HepG2 (cell line): Measurements from ENCODE around the gene GDF9. TPM values are rescaled to one million over a fixed set of nuclear protein-coding genes. Genes with fewer than 3 reads are reported as not detected.
A peak's percentile ranks its signal among the peaks of the same experiment; 100 is the strongest.

ENCODE experiments used
- ARNTL ChIP-seq: sonication (generic); formaldehyde crosslinking; IDR thresholded peaks from 2 replicates; pipeline ENCODE4 v1.4.0; 2020; ENCODE audit warnings: mild to moderate bottlenecking, missing genetic modification reagents
- CENPT ChIP-seq: sonication (generic); formaldehyde crosslinking; IDR thresholded peaks from 2 replicates; pipeline ENCODE4 v1.8.0; 2022; ENCODE audit warnings: low read depth, mild to moderate bottlenecking, moderate library complexity, missing genetic modification reagents
- DNMT1 ChIP-seq: sonication (generic); formaldehyde crosslinking; IDR thresholded peaks from 2 replicates; pipeline ENCODE4 v1.5.1; 2020; ENCODE audit warnings: mild to moderate bottlenecking, missing genetic modification reagents
- FLYWCH1 ChIP-seq: sonication (generic); formaldehyde crosslinking; IDR thresholded peaks from 2 replicates; pipeline ENCODE4 v1.8.1; 2023; ENCODE audit warnings: mild to moderate bottlenecking, missing genetic modification reagents
- FOXP4 ChIP-seq: sonication (generic); formaldehyde crosslinking; IDR thresholded peaks from 2 replicates; pipeline ENCODE4 v1.4.0; 2020; ENCODE audit warnings: missing genetic modification reagents
- KLF16 ChIP-seq, 2 experiments: sonication (generic) in 1 of 2; formaldehyde crosslinking in 1 of 2; IDR thresholded peaks; 2 replicates each; pipeline versions ENCODE4 v1.6.1 to v1.8.0; 2016 to 2023; ENCODE audit warnings: missing genetic modification reagents in 2 of 2, missing compliant biosample characterization in 1 of 2
- MXD3 ChIP-seq: IDR thresholded peaks from 2 replicates; pipeline ENCODE4 v1.6.1; 2016; ENCODE audit warnings: mild to moderate bottlenecking, missing biosample characterization, missing genetic modification reagents
- MXI1 ChIP-seq: IDR thresholded peaks from 3 replicates; pipeline ENCODE4 v1.6.1; 2012; ENCODE audit warnings: low read depth, low read length, inconsistent platforms, borderline replicate concordance
- PLSCR1 ChIP-seq: sonication (generic); formaldehyde crosslinking; IDR thresholded peaks from 2 replicates; pipeline ENCODE4 v1.5.0; 2020; ENCODE audit warnings: missing genetic modification reagents, mild to moderate bottlenecking, borderline replicate concordance
- SPEN ChIP-seq: sonication (generic); formaldehyde crosslinking; IDR thresholded peaks from 2 replicates; pipeline ENCODE4 v1.5.1; 2020; ENCODE audit warnings: low read depth, mild to moderate bottlenecking, missing genetic modification reagents
- TP53 ChIP-seq: sonication (generic); formaldehyde crosslinking; conservative IDR thresholded peaks from 2 replicates; pipeline ENCODE4 v1.4.0; 2020; ENCODE audit warnings: missing genetic modification reagents
- YY1 ChIP-seq: IDR thresholded peaks from 2 replicates; pipeline ENCODE4 v1.6.1; 2011; ENCODE audit warnings: low read length, low read depth, moderate library complexity, mild to moderate bottlenecking; ENCODE audit not compliant: insufficient read depth, insufficient replicate concordance
- ZBTB34 ChIP-seq: sonication (generic); formaldehyde crosslinking; IDR thresholded peaks from 2 replicates; pipeline ENCODE4 v1.8.0; 2022; ENCODE audit warnings: mild to moderate bottlenecking, missing genetic modification reagents
- ZHX1 ChIP-seq: sonication (generic); formaldehyde crosslinking; IDR thresholded peaks from 2 replicates; pipeline ENCODE4 v1.8.1; 2022; ENCODE audit warnings: low read depth, mild to moderate bottlenecking, missing genetic modification reagents
- ZMYM3 ChIP-seq: sonication (generic); formaldehyde crosslinking; IDR thresholded peaks from 2 replicates; pipeline ENCODE4 v1.5.1; 2020; ENCODE audit warnings: mild to moderate bottlenecking, missing genetic modification reagents
- ZNF468 ChIP-seq: sonication (generic); formaldehyde crosslinking; IDR thresholded peaks from 2 replicates; pipeline ENCODE4 v1.8.0; 2022; ENCODE audit warnings: mild to moderate bottlenecking, moderate library complexity, missing genetic modification reagents
- ZXDC ChIP-seq: sonication (generic); formaldehyde crosslinking; IDR thresholded peaks from 2 replicates; pipeline ENCODE4 v1.5.0; 2020; ENCODE audit warnings: mild to moderate bottlenecking, missing genetic modification reagents
- polyA plus RNA-seq, 8 experiments: library from polyadenylated mRNA; depleted of rRNA in 3 of 8; stranded (reverse) in 7 of 8; unstranded in 1 of 8; fragments of >200 nt; fragmentation: Illumina TruSeq in 4 of 8; extraction: Trizol in 4 of 8; gene quantifications; 2 replicates each; pipeline versions ENCODE4 v1.2.1 to v1.2.3, GENCODE V29; 2011 to 2016; ENCODE audit warnings: low read depth in 4 of 8, missing spikeins in 1 of 8, mixed read lengths in 1 of 8; ENCODE audit not compliant: insufficient read depth in 1 of 8
- total RNA-seq, 5 experiments: library from RNA; depleted of rRNA; stranded (reverse); fragments of >200 nt; fragmentation: Illumina TruSeq; extraction: Trizol; gene quantifications; 2 replicates each; pipeline ENCODE4 v1.2.3, GENCODE V29; 2016; ENCODE audit warnings: low read depth in 1 of 5

Gene GDF9
- total and polyA plus RNA-seq, 2 of the 13 experiments (the other 11 are each of a cell fraction or from before 2014, with no cell fraction given), result 0.33 to 0.38 TPM

- TF ChIP-seq DNMT1 (CRISPR knock-in tag), result 0 out of 2 replicates have a peak, but pooled peaks have one; percentile 49
- TF ChIP-seq KLF16 (CRISPR knock-in tag; IDR thresholded peaks at IDR 0.05), result 0 out of 4 replicates have a peak, but pooled peaks of 1 of the 2 experiments have one; percentile 45
- peak; percentile 16; the same call in 1 of the 2 replicates for TF ChIP-seq FLYWCH1 (CRISPR knock-in tag)
- peak; percentile 89 for TF ChIP-seq TP53 (CRISPR knock-in tag)
- 0 out of 2 replicates have a peak, but pooled peaks have one; percentile 28 for TF ChIP-seq ZNF468 (CRISPR knock-in tag)
- TF ChIP-seq CENPT (CRISPR knock-in tag), result no peak
- no peak; the same call in 1 of the 2 replicates for TF ChIP-seq ZXDC (CRISPR knock-in tag)
- peak; percentile 39; the same call in 1 of the 2 replicates for TF ChIP-seq MXD3
- TF ChIP-seq SPEN (CRISPR knock-in tag), result peak; percentile 8; the same call in 1 of the 2 replicates
- 0 out of 2 replicates have a peak, but pooled peaks have one; percentile 5 for TF ChIP-seq ZBTB34 (CRISPR knock-in tag)
- peak; percentile 40; the same call in 1 of the 2 replicates for TF ChIP-seq ZHX1 (CRISPR knock-in tag)
- TF ChIP-seq ZMYM3 (CRISPR knock-in tag), result peak; percentile 23; the same call in 1 of the 2 replicates
- TF ChIP-seq PLSCR1, result no peak; the same call in 1 of the 2 replicates
- TF ChIP-seq MXI1, result no peak; the same call in 2 of the 3 replicates
- peak; percentile 79 for TF ChIP-seq YY1
- peak; percentile 57 for TF ChIP-seq FOXP4 (CRISPR knock-in tag)
- TF ChIP-seq ARNTL (CRISPR knock-in tag), result no peak
Observed at GRCh38 chr5:132829742-132830435, 36.4 kb downstream of the GDF9 start (continued).
